H4 (cell line): ENCODE results near the gene HECTD2. TPM values are rescaled to one million over a fixed set of nuclear protein-coding genes. Genes with fewer than 3 reads are reported as not detected.

Source experiments
- total RNA-seq: library from RNA; depleted of rRNA; stranded (reverse); fragments of >200 nt; shearing (Covaris generic); gene quantifications from 2 replicates; pipeline ENCODE4 v1.2.3, GENCODE V29; 2014; rRNA removed

Gene HECTD2
- total RNA-seq, 1 experiment from 2014 or later = 5.0 TPM

Other genes starting within 250 kb of the HECTD2 start
- gene PCGF5, start 189.7 kb upstream of the HECTD2 start, total RNA-seq = 23.4 and 29.6 TPM in 2 replicates
- 5.2 and 6.0 TPM in 2 replicates for gene PPP1R3C, start 222.7 kb downstream of the HECTD2 start, total RNA-seq